DOHH2 (cell line): ENCODE data around the gene ACOX3.

ENCODE experiments used
- H3F3A ChIP-seq: fragments of 200-600 bp; sonication (generic), shearing (Covaris generic); 2 replicates; pipeline ENCODE4 v1.6.0; 2016; ENCODE audit warnings: antibody characterized with exemption, mild to moderate bottlenecking; ENCODE audit not compliant: control insufficient read depth, insufficient read depth
- H3K27ac ChIP-seq: fragments of 200-600 bp; sonication (generic); 2 replicates; pipeline ENCODE4 v1.5.1; 2014; ENCODE audit warnings: low read depth, mild to moderate bottlenecking, low read length, moderate library complexity
- H3K27me3 ChIP-seq: fragments of 200-600 bp; sonication (generic); 2 replicates; pipeline ENCODE4 v1.6.1; 2014; ENCODE audit warnings: mild to moderate bottlenecking, low read length, mixed read lengths; ENCODE audit not compliant: control insufficient read depth
- H3K36me3 ChIP-seq: fragments of 200-600 bp; sonication (generic); 2 replicates; pipeline ENCODE4 v1.6.1; 2014; ENCODE audit warnings: mild to moderate bottlenecking, low read length, moderate library complexity, mixed read lengths; ENCODE audit not compliant: control insufficient read depth
- H3K4me1 ChIP-seq: fragments of 200-600 bp; sonication (generic); 2 replicates; pipeline ENCODE4 v1.6.1; 2014; ENCODE audit warnings: mild to moderate bottlenecking, low read length, mixed read lengths; ENCODE audit not compliant: control insufficient read depth
- H3K4me2 ChIP-seq: fragments of 200-600 bp; sonication (generic); 2 replicates; pipeline ENCODE4 v1.6.0; 2014; ENCODE audit warnings: mild to moderate bottlenecking, low read length, moderate library complexity
- H3K4me3 ChIP-seq: fragments of 200-600 bp; sonication (generic); 2 replicates; pipeline ENCODE4 v1.5.1; 2014; ENCODE audit warnings: mild to moderate bottlenecking, low read length, mixed read lengths
- H3K79me2 ChIP-seq: fragments of 200-600 bp; sonication (generic); 2 replicates; pipeline ENCODE4 v1.6.1; 2014; ENCODE audit warnings: mild to moderate bottlenecking, low read length, mixed read lengths; ENCODE audit not compliant: control insufficient read depth
- H3K9me2 ChIP-seq: fragments of 200-600 bp; sonication (generic); replicated peaks from 2 replicates; pipeline ENCODE4 v1.6.1; 2014; ENCODE audit warnings: mild to moderate bottlenecking, low read length, mixed read lengths; ENCODE audit not compliant: control insufficient read depth
- H3K9me3 ChIP-seq: fragments of 200-600 bp; sonication (generic); 2 replicates; pipeline ENCODE4 v1.6.1; 2014; ENCODE audit warnings: antibody characterized with exemption, low read length, mixed read lengths; ENCODE audit not compliant: control insufficient read depth, insufficient read depth
- H4K20me1 ChIP-seq: fragments of 200-600 bp; sonication (generic); 2 replicates; pipeline ENCODE4 v1.6.0; 2014; ENCODE audit warnings: low read depth, mild to moderate bottlenecking, antibody characterized with exemption, low read length, moderate library complexity; ENCODE audit not compliant: control insufficient read depth, insufficient read depth
- EZH2phosphoT487 ChIP-seq: fragments of 200-600 bp; sonication (generic); IDR thresholded peaks from 2 replicates; pipeline ENCODE4 v1.6.1; 2017; ENCODE audit warnings: borderline replicate concordance, mild to moderate bottlenecking, antibody characterized with exemption, low read length, moderate library complexity, mixed read lengths
- TF ChIP-seq, protein P1 (sequence below): fragments of 200-600 bp; sonication (generic); IDR thresholded peaks from one replicate; pipeline ENCODE4 v1.5.1; 2014; ENCODE audit warnings: antibody characterized with exemption, mild to moderate bottlenecking, low read depth, low read length; ENCODE audit not compliant: poor library complexity, severe bottlenecking

ACOX3 gene

DNA sequence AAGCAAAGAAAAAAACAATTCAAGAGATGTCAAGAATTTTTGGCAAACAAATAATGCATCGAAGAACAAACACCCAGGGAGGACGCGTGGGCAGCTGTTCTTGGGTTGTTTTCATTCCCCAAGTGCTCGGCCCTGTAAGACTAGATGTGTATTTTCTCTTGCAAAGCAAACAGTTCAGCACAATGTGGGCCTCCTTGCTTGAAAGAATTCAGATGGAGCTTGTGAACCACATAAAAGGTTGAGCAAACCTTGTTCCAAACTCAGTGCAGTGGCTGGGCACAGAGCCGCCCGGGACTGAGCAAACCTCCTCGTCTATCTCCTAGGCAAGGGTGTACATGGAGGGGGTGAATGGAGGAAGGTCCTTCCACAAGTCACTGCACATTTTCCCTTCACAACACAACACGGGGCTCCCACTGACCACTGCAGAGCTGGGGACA, 88.6 kb downstream of the ACOX3 start:
- Histone ChIP-seq H3K27ac (no peak overlapping the region), H3K36me3 (no peaks in the 10 kb centered on the region), H3K9me3 (no peaks in the 10 kb centered on the region), H3F3A (no peaks in the 10 kb centered on the region), H3K4me2 (no peak overlapping the region), H3K79me2 (no peaks in the 10 kb centered on the region), H4K20me1 (no peaks in the 10 kb centered on the region), H3K4me1 (peaks cover 7% of the 10 kb centered on the region), H3K4me3 (no peak overlapping the region), H3K9me2 (no peaks in the 10 kb centered on the region), H3K27me3 (peaks cover 9% of the 10 kb centered on the region; the same call in 1 of the 2 replicates)
- TF ChIP-seq, protein P1, sequence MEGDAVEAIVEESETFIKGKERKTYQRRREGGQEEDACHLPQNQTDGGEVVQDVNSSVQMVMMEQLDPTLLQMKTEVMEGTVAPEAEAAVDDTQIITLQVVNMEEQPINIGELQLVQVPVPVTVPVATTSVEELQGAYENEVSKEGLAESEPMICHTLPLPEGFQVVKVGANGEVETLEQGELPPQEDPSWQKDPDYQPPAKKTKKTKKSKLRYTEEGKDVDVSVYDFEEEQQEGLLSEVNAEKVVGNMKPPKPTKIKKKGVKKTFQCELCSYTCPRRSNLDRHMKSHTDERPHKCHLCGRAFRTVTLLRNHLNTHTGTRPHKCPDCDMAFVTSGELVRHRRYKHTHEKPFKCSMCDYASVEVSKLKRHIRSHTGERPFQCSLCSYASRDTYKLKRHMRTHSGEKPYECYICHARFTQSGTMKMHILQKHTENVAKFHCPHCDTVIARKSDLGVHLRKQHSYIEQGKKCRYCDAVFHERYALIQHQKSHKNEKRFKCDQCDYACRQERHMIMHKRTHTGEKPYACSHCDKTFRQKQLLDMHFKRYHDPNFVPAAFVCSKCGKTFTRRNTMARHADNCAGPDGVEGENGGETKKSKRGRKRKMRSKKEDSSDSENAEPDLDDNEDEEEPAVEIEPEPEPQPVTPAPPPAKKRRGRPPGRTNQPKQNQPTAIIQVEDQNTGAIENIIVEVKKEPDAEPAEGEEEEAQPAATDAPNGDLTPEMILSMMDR, result no peak
- no peak for TF ChIP-seq EZH2phosphoT487

DNA sequence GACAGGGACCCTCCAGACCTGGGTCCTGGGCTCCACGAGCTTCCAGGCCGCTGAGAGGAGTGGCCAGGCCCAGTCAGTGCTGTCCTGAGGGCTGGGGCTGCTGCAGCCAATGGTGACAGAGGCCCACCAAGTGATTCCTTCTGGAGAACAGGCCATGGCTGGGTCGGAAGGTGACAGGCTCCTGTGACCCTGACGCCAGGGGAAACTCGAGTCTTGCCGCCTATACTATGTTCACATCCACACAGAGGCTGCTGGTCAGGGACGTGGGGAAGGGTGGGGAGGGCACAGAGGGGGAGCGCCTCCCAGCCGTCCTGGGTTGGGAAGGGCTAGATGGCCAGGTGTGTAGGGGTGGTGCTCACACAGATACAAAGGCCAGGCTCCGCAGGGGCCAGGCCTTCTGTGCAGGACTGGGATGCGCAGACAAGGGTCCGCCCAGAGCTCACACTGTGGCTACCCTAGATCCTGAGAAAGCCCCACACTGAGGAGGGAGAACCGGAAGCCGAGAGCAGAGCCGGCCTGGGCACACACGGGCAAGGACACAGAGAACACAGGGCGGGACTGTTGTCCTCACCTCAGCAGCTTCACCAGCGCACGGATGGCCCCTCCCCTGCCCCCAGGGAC, 89.6 kb downstream of the ACOX3 start:
- Histone ChIP-seq H3K27ac (no peak overlapping the region), H3F3A (no peaks in the 10 kb centered on the region), H4K20me1 (no peaks in the 10 kb centered on the region), H3K79me2 (no peaks in the 10 kb centered on the region), H3K9me3 (no peaks in the 10 kb centered on the region), H3K27me3 (peaks cover 6% of the 10 kb centered on the region; the same call in 1 of the 2 replicates), H3K36me3 (no peaks in the 10 kb centered on the region), H3K9me2 (no peaks in the 10 kb centered on the region), H3K4me2 (no peak overlapping the region), H3K4me3 (no peak overlapping the region), H3K4me1 (peaks cover 7% of the 10 kb centered on the region)
- no peak for TF ChIP-seq EZH2phosphoT487
- TF ChIP-seq, protein P1, result no peak

DNA sequence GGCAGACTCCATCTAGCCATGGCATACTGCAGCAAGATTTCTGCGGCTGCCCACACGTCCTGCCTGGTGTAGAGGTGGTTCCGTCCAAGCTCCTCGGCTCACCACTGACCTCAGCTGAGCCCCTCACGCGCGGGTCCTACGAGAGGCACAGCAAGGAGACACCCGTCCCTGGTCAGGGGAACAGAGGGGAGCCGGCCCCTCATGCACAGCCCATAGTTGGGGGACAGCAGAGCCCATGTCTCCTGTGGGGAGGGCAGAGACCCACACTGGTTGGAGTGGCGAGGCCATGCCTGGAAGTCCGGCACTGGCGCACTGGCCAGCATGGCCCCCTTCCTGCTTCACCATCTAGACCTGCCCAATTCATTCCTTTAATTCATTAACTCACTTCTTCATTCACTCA, 90.2 kb downstream of the ACOX3 start:
- H3K27ac ChIP-seq, result no peak overlapping the region
- no peaks in the 10 kb centered on the region for H3K9me3 ChIP-seq
- no peaks in the 10 kb centered on the region for H3F3A ChIP-seq
- H3K4me2 ChIP-seq, result no peak overlapping the region
- H3K4me3 ChIP-seq, result no peak overlapping the region
- no peaks in the 10 kb centered on the region for H4K20me1 ChIP-seq
- no peaks in the 10 kb centered on the region for H3K9me2 ChIP-seq
- H3K79me2 ChIP-seq, result no peaks in the 10 kb centered on the region
- no peaks in the 10 kb centered on the region for H3K36me3 ChIP-seq
- TF ChIP-seq EZH2phosphoT487, result no peak
- TF ChIP-seq, protein P1, result no peak
- peaks cover 7% of the 10 kb centered on the region for H3K4me1 ChIP-seq
- H3K27me3 ChIP-seq, result 0 out of 2 replicates have a peak, but pooled peaks cover under 1% of the 10 kb centered on the region
